ENCODE results near the gene POU1F1. TPM values are rescaled to one million over a fixed set of nuclear protein-coding genes. Genes with fewer than 3 reads are reported as not detected.

POU1F1 gene
- polyA plus RNA-seq, 1 of the 3 experiments (the other 2 are of a cell fraction), result not detected

DNA sequence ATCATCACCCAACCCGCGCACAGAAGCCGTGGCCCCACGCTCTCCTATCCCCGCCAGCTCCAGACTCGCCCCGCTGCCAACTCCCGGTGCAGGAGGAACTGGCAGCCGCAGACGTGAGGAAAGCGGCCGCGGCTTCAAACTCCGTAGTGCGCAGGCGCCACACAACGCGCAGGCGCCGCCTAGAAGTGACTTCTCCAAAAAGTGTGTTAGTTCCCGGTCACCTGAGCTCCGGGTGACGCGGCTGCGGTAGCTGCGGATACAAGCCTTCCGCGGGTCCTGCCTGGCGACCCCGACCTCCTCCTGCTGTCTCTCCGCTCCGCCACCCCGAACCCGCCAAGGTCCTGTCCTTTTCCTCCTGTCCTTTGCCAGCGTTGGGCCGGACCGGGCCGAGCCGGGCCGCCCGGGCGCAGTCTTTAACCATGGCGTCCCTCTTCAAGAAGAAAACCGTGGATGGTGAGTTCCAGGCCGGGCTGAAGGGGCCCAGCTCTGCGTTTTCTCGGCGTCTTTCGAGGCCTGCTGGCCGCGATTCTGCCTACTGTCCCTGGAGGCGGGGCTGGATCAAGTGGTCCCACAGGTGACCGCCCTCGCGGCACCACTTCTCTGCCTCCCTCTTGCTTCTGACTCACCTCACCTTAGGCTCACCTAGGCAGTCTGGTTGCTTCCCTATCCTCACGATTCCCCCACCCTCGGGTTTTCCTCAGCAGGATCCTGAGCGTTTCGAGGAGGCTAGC lies 49.1 kb downstream of the POU1F1 start, which contains the start of gene CHMP2B (continued):
- TF ChIP-seq SMC3 (IDR thresholded peaks at IDR 0.05; ENCODE audit: low read depth, low read length), result no peak
- TF ChIP-seq FOXM1 (IDR thresholded peaks at IDR 0.05; ENCODE audit: low read depth), result no peak
- TF ChIP-seq GATA2 (CRISPR knock-in tag; IDR thresholded peaks at IDR 0.05), result no peak
- no peak for TF ChIP-seq TCF12 (IDR thresholded peaks at IDR 0.05)
- TF ChIP-seq, protein P1, sequence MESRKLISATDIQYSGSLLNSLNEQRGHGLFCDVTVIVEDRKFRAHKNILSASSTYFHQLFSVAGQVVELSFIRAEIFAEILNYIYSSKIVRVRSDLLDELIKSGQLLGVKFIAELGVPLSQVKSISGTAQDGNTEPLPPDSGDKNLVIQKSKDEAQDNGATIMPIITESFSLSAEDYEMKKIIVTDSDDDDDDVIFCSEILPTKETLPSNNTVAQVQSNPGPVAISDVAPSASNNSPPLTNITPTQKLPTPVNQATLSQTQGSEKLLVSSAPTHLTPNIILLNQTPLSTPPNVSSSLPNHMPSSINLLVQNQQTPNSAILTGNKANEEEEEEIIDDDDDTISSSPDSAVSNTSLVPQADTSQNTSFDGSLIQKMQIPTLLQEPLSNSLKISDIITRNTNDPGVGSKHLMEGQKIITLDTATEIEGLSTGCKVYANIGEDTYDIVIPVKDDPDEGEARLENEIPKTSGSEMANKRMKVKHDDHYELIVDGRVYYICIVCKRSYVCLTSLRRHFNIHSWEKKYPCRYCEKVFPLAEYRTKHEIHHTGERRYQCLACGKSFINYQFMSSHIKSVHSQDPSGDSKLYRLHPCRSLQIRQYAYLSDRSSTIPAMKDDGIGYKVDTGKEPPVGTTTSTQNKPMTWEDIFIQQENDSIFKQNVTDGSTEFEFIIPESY (IDR thresholded peaks at IDR 0.05; ENCODE audit: borderline replicate concordance, low read depth), result no peak
- TF ChIP-seq ELF1 (IDR thresholded peaks at IDR 0.05), result 0 out of 2 replicates have a peak, but pooled peaks have one; percentile 44
- TF ChIP-seq RFX5 (IDR thresholded peaks at IDR 0.05; ENCODE audit: low read length), result no peak

DNA sequence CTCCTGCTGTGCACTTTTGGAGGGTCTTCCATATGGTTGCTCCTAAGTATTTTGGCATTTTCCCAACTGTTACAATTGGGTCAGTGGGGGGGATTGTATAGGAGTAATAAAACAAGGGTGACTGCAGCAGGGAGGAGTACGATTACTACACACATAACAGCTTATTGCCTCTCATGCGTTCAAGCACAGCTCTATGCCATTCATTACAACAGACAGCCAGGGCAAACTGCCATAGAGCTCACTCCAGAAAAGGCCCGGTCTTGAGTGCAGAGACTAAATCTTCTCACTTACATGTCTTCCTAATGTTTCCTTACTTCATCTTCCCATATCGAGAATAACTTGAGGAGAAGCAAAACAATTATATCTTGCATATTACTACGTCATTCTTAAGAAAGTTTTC lies 50.7 kb downstream of the POU1F1 start:
- CTCF ChIA-PET, result interaction anchor here (1.2 to 4.2 kb wide), 3 partner anchors 8 to 73 kb away, joined by 4 to 21 read pairs (median 5); no protein-coding TSS in a partner anchor
- peaks cover 14% of the 10 kb centered on the region; the same call in 1 of the 2 replicates for H3K79me2 ChIP-seq (ENCODE audit: insufficient read depth)
- no peaks in the 10 kb centered on the region for H3K9me3 ChIP-seq
- no peak overlapping the region for H3K27ac ChIP-seq (ENCODE audit: low read depth in 2 of 2, low read length in 1 of 2)
- H4K20me1 ChIP-seq (ENCODE audit: insufficient read depth), result no peaks in the 10 kb centered on the region
- H3K36me3 ChIP-seq (replicated peaks in 1 of 2; ENCODE audit: control insufficient read depth in 1 of 2, insufficient read depth in 2 of 2, low read length in 1 of 2), result no peaks in the 10 kb centered on the region
- H3F3A ChIP-seq (replicated peaks; ENCODE audit: insufficient read depth), result no peaks in the 10 kb centered on the region
- no peaks in the 10 kb centered on the region for H3K27me3 ChIP-seq (ENCODE audit: insufficient read depth)
- peaks cover 0 to 10% of the 10 kb centered on the region in 2 experiments; a peak in 3 of 4 replicates for H3K4me1 ChIP-seq (ENCODE audit: control insufficient read depth in 1 of 2, insufficient read depth in 2 of 2, low read depth in 1 of 2, low read length in 1 of 2)
- no peak for DNase-seq
- H3K4me2 ChIP-seq, result no peak overlapping the region
- H2AFZ ChIP-seq (ENCODE audit: low read depth), result no peak overlapping the region
- 61% methylated on average over 5 of the region's 5 CpGs for WGBS (ENCODE audit: low lambda C conversion rate)
- POLR2A ChIA-PET, result no interaction called here
- H3K4me3 ChIP-seq (ENCODE audit: low read depth in 2 of 2, low read length in 1 of 2), result no peak overlapping the region
- TF ChIP-seq JUND (IDR thresholded peaks at IDR 0.05) (no peak), FOXJ3 (CRISPR knock-in tag; IDR thresholded peaks at IDR 0.05) (no peak)
- H3K9ac ChIP-seq, result no peak overlapping the region
- H3K9me2 ChIP-seq, result no peaks in the 10 kb centered on the region

DNA sequence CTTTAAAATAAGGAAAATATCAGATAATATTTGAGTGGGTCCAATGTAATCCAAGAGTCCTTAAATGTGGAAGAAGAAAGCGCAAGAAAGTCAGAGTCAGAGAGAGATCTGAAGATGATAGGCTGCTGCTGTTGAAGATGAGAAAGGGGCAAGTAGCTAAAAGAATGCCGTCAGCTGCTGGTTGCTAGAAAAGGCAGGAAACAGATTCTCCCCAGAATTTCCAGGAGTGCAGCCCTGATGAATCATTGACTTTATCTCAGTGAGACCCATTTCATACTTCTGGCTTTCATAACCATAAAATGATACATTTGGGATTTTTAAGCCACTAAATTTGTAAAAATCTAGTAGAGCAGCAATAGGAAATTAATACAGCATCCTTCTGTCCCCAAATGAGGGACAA lies 56.8 kb downstream of the POU1F1 start:
- no peaks in the 10 kb centered on the region for H3K27me3 ChIP-seq (ENCODE audit: insufficient read depth)
- no peaks in the 10 kb centered on the region for H3K4me1 ChIP-seq (ENCODE audit: control insufficient read depth in 1 of 2, insufficient read depth in 2 of 2, low read depth in 1 of 2, low read length in 1 of 2)
- ChIA-PET CTCF (no interaction called here), POLR2A (no interaction called here)
- H3K9me2 ChIP-seq, result no peaks in the 10 kb centered on the region
- no peak overlapping the region for H3K9ac ChIP-seq
- no peak overlapping the region for H3K4me3 ChIP-seq (ENCODE audit: low read depth in 2 of 2, low read length in 1 of 2)
- H3K79me2 ChIP-seq (ENCODE audit: insufficient read depth), result no peaks in the 10 kb centered on the region
- TF ChIP-seq ELF1 (IDR thresholded peaks at IDR 0.05), result no peak
- TF ChIP-seq, protein P2, sequence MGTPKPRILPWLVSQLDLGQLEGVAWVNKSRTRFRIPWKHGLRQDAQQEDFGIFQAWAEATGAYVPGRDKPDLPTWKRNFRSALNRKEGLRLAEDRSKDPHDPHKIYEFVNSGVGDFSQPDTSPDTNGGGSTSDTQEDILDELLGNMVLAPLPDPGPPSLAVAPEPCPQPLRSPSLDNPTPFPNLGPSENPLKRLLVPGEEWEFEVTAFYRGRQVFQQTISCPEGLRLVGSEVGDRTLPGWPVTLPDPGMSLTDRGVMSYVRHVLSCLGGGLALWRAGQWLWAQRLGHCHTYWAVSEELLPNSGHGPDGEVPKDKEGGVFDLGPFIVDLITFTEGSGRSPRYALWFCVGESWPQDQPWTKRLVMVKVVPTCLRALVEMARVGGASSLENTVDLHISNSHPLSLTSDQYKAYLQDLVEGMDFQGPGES (IDR thresholded peaks at IDR 0.05; ENCODE audit: low read depth, low read length), result no peak
- no peak for TF ChIP-seq CHD2 (IDR thresholded peaks at IDR 0.05; ENCODE audit: low read length, partially characterized antibody)
- H3F3A ChIP-seq (replicated peaks; ENCODE audit: insufficient read depth), result no peaks in the 10 kb centered on the region
- no peak overlapping the region for H3K27ac ChIP-seq (ENCODE audit: low read depth in 2 of 2, low read length in 1 of 2)
- no peak for DNase-seq
- 13% methylated on average over 2 of the region's 2 CpGs for WGBS (ENCODE audit: low lambda C conversion rate)
- H3K9me3 ChIP-seq, result no peaks in the 10 kb centered on the region
- H3K36me3 ChIP-seq (replicated peaks in 1 of 2; ENCODE audit: control insufficient read depth in 1 of 2, insufficient read depth in 2 of 2, low read length in 1 of 2), result no peaks in the 10 kb centered on the region
- H2AFZ ChIP-seq (ENCODE audit: low read depth), result no peak overlapping the region
- H3K4me2 ChIP-seq, result no peak overlapping the region
- no peaks in the 10 kb centered on the region for H4K20me1 ChIP-seq (ENCODE audit: insufficient read depth)

All from SK-N-SH (cell line).